HG02943 (cell line): Measurements from ENCODE around the gene GSTM1.
A peak's percentile ranks its signal among the peaks of the same experiment; 100 is the strongest.

Experiments used
- ATAC-seq: cut with Tn5 transposase; IDR thresholded peaks from one replicate; pipeline ENCODE4 v1.9.1; 2021; ENCODE audit warnings: mild to moderate bottlenecking, low read depth, moderate library complexity; ENCODE audit not compliant: unreplicated experiment

The GSTM1 gene

GRCh38 chr1:109687641-109688499, at the start of gene GSTM1:
TSS of gene GSTM1 (plus strand) at chr1:109687817. CDS start at chr1:109687874, 57 bp downstream.
- peak; percentile 89 for ATAC-seq

- no peak for ATAC-seq
Observed at GRCh38 chr1:109639063-109639840, 48.4 kb upstream of the GSTM1 start.

DNA sequence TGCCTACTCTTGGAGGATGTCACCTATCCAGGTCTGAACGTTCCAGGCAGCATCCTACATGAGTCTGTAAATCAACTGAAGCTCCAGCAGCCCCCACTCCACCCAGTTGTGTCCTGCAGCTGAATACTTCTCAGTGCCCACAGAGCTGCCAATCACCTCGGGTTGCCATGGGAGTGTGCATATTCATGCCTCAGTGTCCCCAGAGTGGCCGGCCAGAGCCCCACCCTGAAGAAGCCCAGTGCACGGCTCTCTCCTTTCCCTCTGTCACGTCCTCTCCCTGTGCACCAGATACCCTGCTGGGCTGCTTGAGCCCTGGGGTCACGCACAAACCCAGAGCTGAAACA, 47.8 kb upstream of the GSTM1 start:
- ATAC-seq = no peak

- ATAC-seq = peak; percentile 59
Observed at GRCh38 chr1:109640285-109640865, 47.2 kb upstream of the GSTM1 start.

GRCh38 chr1:109641078-109641740, 46.4 kb upstream of the GSTM1 start:
- no peak for ATAC-seq

GRCh38 chr1:109641861-109642260, 45.8 kb upstream of the GSTM1 start:
- ATAC-seq = no peak

DNA sequence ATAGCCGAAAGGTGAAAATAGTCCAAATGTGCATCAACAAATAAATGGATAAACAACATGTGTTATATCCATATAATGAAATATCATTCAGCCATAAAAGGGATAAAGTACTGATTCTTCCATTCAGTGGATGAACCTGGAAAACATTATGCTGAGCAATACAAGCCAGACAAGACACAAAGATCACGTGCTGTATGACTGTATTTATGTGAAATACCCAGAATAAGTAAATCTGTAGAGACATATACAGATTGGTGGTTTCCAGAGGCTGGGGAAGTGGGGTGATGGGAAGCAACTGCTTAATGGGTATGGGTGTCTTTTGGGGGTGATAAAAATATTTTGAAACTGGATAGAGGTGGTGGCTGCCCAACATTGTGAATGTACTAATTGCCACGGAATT, 45.0 kb upstream of the GSTM1 start:
- no peak for ATAC-seq

DNA sequence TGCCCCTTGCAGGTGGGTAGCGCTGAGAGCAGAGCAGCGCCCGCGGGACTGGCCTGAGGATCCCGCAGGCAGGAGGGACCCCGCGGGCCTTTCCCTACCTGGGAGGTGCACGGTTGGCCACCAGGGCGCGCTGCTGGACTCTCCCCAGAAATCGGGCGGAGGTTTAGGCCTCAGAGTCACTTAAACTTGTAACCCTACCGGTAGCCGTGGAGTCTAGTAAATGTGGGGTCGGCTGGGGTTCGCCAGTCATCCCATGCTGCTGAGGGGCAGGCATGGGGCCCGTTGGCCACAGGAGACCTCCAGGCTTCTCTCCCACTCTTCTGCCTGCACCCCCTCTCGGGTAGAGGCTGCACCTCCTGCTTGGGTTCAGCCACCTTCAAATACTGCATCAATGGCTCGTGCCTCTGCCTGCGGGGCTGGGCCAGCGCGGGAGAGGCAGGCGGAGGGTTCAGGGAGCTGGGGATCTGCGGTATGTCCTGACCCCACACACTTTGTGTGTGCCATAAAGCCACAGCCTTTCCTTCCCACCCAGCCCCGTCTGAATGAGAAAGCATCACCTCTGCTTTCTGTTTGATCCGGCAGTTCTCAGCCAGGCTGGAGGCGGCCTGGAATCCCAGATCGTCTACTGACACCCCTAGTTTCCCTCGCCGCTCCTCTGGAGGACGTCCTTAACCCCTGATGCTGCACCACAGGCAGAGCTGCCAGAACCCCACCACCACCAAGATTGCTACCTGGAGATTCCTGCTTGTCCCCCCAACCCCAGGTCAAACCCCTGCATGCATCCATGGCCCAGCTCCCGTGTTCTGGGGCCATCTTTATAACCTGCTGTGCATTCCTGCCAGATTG, 44.0 kb upstream of the GSTM1 start:
- peak; percentile 76 for ATAC-seq

- no peak for ATAC-seq
Observed at GRCh38 chr1:109644670-109645069, 42.9 kb upstream of the GSTM1 start.

DNA sequence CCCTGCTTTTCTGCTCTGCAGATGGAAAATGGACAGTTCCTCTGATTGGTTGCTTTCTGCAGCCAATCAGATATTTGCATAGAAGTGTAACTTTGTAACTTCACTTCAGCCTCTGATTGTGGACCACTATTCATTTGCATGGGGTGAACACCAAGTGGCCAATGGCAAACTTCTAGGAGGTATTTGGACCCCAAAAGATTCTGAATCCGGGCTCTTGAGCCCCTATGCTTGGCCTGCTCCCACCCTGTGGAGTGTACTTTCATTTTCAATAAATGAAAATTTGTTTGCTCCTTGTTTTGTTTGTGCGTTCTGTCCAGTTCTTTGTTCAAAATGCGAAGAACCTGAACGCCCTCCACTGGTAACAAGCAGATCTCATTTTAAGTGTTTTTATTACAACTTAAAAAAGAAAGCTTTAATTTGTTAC, 38.1 kb upstream of the GSTM1 start:
- no peak for ATAC-seq

GRCh38 chr1:109650609-109651008, 37.0 kb upstream of the GSTM1 start:
- no peak for ATAC-seq

DNA sequence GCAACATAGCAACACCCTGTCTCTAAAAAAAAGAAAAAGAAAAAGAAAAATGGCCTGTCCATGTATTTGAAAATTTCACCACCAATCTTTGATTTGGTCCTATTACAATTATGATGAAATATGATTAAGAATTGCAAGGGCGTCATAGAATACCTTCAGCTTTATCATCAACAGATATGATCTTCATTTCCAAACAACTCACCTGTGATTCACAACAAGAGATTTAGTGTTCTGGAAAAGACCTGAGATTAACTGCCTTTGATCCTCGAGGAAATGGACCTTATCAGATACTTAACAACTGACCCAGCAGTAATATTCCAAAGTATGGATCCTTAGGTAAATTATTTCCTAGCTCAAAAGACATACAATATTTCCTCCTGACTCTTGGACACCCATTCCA, 35.2 kb upstream of the GSTM1 start:
- no peak for ATAC-seq

DNA sequence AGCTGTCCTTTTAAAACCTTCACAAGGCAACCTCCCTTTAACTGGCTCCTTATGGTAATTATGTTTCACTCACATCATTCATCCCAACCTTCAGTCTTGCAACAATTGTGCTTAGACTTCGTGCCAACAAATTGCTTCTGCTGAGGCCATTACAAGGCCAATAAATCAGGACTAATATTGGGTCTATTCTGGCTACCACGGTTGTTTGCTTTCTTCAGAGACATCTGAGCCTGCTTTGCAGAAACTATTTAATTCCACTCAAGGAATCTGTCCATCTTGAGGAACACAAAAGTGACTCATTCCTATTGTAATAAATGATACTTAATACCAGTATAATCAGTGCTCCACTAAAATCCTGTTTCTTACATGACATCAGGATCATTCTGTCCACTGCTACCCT, 34.3 kb upstream of the GSTM1 start:
- no peak for ATAC-seq

GRCh38 chr1:109654519-109654918, 33.1 kb upstream of the GSTM1 start:
- ATAC-seq = no peak

GRCh38 chr1:109655615-109656519, 31.8 kb upstream of the GSTM1 start, which contains the start of gene GSTM4:
TSS of gene GSTM4 (plus strand) at chr1:109656099. CDS start at chr1:109656390, 291 bp downstream.
- ATAC-seq = peak; percentile 91

GRCh38 chr1:109657395-109657794, 30.2 kb upstream of the GSTM1 start:
- ATAC-seq = no peak

GRCh38 chr1:109657970-109658369, 29.6 kb upstream of the GSTM1 start:
- no peak for ATAC-seq

DNA sequence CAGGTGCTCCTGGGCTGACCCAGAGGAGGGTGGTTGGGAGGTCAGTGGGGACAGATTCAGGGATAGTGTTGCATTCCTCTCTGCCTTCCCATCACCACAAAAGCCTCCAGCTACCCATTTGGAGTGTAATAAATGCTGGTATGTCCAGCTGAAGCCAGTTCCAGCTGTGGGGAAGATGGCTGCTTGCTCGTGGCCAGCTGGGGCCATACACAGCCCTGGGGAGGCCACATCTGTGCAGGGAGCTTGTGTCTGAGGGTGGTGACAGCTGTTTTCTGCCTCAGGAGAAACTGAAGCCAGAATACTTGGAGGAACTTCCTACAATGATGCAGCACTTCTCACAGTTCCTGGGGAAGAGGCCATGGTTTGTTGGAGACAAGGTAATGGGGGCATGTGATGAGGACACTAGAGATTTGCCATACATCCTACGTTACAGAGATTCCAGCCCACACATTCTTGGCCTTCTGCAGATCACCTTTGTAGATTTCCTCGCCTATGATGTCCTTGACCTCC, 29.0 kb upstream of the GSTM1 start:
- no peak for ATAC-seq

- no peak for ATAC-seq
Observed at GRCh38 chr1:109659145-109659544, 28.5 kb upstream of the GSTM1 start.
